Erythroblast (primary cell): ENCODE results near the gene FDX1.

Experiments used
- GATA1 ChIP-seq: IDR thresholded peaks from 2 replicates; pipeline ENCODE4 v1.6.1; 2011; ENCODE audit warnings: low read depth, mild to moderate bottlenecking, control low read depth, low read length, moderate library complexity
- POLR2A ChIP-seq: IDR thresholded peaks from 2 replicates; pipeline ENCODE4 v1.6.1; 2011; ENCODE audit warnings: mild to moderate bottlenecking, low read length

DNA sequence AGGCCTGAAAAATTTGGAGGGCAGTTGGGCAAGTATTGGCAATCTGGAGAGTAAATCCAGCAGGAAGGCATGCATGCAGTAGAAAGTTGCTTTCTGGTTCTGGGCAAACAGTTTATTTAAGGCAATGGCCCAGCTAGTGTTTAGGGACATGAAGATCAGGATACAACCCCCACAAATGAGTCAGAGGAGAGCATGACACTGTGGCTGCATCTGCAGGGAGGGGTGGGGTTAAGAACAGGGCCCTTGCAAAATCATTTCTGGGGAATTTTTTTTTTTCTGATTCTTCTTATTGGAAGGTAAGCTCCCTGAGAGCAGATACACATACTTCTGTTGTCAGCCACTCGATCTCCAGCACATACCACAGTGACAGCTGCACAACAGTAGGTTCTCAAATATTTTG is 61.1 kb downstream of the FDX1 start:
- TF ChIP-seq POLR2A: no peak
- no peak for TF ChIP-seq GATA1
